NOMO-1 treated with DMSO at 0.1 percent for 48 hours (cell line): Measurements from ENCODE around the gene TMEM38A.
A peak's percentile ranks its signal among the peaks of the same experiment; 100 is the strongest.
"Not testable (repeated sequence)": the region's sequence is repeated elsewhere in the genome, so short reads cannot be mapped to it uniquely, and the experiment has no call there.

Experiments used
- DNase-seq: peaks from one replicate; lab custom pipeline; 2025; ENCODE audit not compliant: unreplicated experiment; lab: John Stamatoyannopoulos, UW

Gene TMEM38A

DNA sequence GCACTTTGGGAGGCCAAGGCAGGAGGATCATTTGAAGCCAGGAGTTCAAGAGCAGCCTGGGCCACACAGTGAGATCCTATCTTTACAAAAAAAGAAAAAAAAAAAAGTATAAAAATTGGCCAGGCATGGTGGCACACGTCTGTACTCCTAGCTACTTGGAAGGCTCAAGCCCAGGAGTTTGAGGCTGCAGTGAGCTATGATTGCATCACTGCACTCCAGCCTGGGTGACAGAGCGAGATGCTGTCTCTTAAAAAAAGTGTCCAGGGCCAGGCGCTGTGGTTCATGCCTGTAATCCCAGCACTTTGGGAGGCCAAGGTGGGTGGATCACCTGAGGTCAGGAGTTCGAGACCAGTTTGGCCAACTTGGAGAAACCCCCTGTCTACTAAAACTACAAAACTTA is 12.9 kb downstream of the TMEM38A start:
- DNase-seq = not testable (repeated sequence)

- DNase-seq = peak; percentile 51
Measured at GRCh38 chr19:16676101-16676798, 15.3 kb downstream of the TMEM38A start.

GRCh38 chr19:16677055-16677454 is 16.1 kb downstream of the TMEM38A start:
- peak; percentile 28 for DNase-seq

- no peak for DNase-seq
Measured at GRCh38 chr19:16678498-16678897, 17.6 kb downstream of the TMEM38A start.

- DNase-seq = no peak
Measured at GRCh38 chr19:16679811-16680210, 18.9 kb downstream of the TMEM38A start.

DNA sequence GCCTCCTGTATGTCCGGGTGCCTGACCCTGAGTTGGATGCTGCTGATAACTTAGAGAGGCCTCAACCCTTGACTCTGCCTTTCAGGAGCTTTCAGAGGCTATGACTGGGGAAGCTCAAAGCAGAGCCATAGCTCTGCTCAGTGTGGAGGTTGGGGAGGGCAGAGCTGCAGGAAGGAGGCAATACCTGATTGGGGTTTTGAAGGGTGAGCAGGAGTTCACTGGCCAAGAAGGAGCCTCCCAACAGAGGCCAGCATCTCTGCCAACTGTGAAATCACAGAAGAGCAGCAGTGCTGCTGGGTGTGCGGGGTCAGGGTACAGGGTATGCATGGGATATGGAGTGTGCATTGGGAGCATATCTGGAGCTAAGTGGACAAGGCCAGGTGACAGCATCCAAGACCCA is 21.6 kb downstream of the TMEM38A start:
- no peak for DNase-seq

DNA sequence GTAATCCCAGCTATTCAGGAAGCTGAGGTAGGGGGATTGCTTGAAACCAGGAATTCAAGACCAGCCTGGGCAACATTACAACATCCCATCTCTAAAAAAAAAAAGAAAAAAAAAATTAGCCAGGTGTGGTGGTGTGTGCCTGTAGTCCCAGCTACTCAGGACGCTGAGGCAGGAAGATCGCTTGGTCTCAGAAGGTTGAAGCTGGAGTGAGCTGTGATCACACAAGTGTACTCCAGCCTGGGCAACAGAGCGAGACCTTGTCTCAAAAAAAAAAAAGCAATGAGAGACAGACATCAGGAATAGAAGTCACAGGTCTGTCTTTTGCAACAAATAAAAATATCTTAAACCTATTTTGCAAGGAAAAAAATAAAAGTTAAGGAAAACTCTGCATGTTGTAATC is 23.3 kb downstream of the TMEM38A start:
- no peak for DNase-seq

- DNase-seq = no peak
Measured at GRCh38 chr19:16688084-16688483, 27.1 kb downstream of the TMEM38A start.

GRCh38 chr19:16698914-16699313 is 38.0 kb downstream of the TMEM38A start:
- no peak for DNase-seq

DNA sequence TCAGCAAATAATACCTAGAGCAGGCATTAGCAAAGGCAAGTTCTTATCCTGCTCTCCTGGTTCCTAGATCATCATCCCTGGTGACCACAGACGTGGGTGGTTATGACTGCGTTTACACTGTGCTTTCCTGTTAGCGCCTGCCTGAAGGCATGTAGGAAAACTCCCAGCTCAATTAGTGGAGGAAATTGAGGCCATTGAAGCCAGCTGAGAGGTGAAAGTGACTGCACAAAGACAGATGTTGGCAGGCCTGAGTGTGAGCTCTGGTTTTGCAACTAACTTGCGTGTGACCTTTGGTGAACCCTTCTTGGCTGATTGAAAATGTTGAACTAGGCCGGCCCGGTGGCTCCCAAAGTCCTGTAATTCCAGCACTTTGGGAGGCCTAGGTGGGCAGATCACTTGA is 41.2 kb downstream of the TMEM38A start:
- no peak for DNase-seq

GRCh38 chr19:16703677-16704076 is 42.7 kb downstream of the TMEM38A start:
- no peak for DNase-seq

DNA sequence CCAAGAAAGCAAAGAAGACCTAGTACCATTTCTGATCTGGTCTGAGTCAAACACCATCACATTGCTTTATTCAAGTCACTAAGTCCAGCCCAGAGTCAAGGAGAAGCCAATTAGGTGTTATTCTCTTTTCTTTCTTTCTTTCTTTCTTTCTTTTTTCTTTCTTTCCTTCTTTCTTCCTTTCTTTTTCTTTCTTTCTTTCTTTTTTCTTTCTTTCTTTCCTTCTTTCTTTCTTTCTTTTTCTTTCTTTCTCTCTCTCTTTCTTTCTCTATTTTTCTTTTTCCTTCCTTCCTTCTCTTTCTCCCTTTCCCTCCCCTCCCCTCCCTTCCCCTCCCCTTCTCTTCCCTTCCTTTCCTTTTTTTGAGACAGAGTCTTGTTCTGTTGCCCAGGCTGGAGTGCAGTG is 49.9 kb downstream of the TMEM38A start:
- DNase-seq = not testable (repeated sequence)

DNA sequence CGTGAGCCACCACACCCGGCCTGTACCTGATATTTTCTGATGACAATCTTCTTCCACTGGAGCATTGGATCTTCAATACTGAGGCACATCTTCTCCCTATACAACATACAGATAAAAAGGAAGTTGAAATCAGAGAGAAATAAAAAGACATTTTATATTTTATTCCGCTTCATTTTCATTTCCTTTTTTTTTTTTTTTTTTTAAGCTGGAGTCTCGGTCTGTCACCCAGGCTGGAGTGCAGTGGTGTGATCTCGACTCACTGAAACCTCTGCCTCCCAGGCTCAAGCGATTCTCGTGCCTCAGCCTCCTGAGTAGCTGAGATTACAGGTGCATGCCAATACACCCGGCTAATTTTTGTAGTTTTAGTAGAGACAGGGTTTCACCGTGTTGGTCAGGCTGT is 51.4 kb downstream of the TMEM38A start:
- DNase-seq = peak; percentile 28

GRCh38 chr19:16714702-16715287 is 53.9 kb downstream of the TMEM38A start:
- peak; percentile 65 for DNase-seq

- DNase-seq = no peak
Measured at GRCh38 chr19:16715611-16716010, 54.7 kb downstream of the TMEM38A start.

DNA sequence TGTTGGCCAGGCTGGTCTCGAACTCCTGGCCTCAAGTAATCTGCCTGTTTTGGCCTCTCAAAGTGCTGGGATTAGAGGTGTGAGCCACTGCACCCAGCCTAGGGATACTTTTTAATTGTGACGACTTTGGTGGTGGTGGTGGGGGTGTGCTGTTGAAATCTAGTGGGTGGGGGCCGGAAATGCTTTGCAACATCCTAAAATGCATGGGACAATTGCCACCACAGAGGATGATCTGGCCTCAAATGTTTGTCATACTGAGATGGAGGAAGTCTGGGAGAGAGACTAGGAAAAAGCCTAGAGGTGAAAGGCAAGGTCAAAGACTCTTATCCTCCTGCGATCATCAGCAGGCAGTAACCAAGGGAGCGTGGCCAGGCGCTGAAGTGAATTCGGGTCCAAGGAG is 60.1 kb downstream of the TMEM38A start:
- peak; percentile 35 for DNase-seq

DNA sequence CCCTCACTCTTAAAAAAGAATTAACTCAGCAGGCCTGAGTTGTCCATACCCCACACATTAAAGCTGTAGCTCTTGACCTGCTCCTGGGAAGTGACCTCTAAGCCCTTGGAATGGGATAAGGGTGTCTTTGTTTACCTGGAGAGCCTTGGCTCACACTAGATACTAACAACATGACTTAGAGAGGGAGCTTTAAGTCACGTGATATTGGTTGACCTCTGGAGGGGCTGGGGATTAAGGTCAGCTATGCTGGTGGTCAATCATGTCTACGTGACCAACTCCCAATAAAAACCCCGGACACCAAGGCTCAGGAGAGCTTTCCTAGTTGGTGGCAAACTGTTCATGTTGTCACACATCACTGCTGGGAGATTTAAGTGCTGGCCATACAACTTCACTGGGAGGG is 61.7 kb downstream of the TMEM38A start:
- no peak for DNase-seq

- DNase-seq = no peak
Measured at GRCh38 chr19:16726916-16727315, 66.0 kb downstream of the TMEM38A start.

- not testable (repeated sequence) for DNase-seq
Measured at GRCh38 chr19:16735650-16736266, 74.8 kb downstream of the TMEM38A start.

DNA sequence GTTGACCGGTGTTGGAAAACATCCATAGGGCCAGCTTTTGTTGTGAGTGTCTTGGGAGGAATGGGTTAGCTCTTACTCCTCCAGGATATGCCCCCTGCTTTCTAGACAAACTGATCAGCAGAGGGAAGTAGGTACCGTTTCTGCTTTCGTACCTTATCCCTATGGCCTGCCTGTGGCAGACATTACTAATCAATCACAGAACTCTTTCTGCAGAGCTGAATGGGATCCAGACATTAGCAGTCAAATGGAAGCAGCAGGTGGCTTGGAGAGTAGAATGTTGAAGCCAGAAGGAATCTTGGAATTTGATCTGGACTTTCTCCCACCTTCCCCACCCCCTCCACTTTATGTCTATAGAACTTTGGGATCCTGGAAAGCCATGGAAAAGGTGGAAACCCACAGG is 75.8 kb downstream of the TMEM38A start:
- no peak for DNase-seq

DNA sequence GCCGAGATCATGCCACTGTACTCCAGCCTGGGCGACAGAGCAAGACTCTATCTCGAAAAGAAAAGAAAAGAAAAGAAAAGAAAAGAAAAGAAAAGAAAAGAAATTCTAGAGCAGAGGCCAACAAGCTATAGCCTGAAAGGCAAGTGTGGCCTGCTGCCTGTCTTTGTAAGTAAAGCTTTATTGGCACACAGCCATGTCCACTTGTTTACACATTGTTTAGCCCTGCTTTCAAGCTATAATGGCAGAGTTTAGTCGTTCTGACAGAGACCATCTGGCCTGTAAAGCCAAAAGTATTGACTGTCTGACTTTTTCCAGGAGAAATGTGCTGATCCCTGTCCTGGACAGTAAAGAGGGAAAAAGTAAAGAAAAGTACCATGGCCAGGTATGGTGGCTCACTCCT is 77.0 kb downstream of the TMEM38A start:
- DNase-seq = no peak

GRCh38 chr19:16739546-16739945 is 78.6 kb downstream of the TMEM38A start:
- no peak for DNase-seq
